HepG2 (cell line): ENCODE data around the gene IYD. TPM values are rescaled to one million over a fixed set of nuclear protein-coding genes. Genes with fewer than 3 reads are reported as not detected.

Experiments used
- ATAC-seq: fragments of 200-7000 bp; cut with Tn5 transposase; 3 replicates; pipeline ENCODE4 v1.9.1; 2020; ENCODE audit warnings: mild to moderate bottlenecking, moderate library complexity
- BruUV-seq: library from RNA; stranded (reverse); fragments of 400-500 nt; replicated peaks from 2 replicates; lab custom pipeline; 2021; lab: Mats Ljungman, UMichigan
- CTCF ChIA-PET: fragments of 300-600 bp; formaldehyde crosslinking; extraction: SDS; loops from one replicate; lab custom pipeline; 2021; ENCODE audit warnings: low total read pairs, inconsistent platforms, low intra/inter-chr PET ratio; lab: Yijun Ruan, JAX
- POLR2A ChIA-PET: fragments of 350-600 bp; sonication (Branson Sonifier 250); formaldehyde crosslinking; loops from one replicate; lab custom pipeline; 2020; ENCODE audit warnings: antibody characterized with exemption, inconsistent platforms; lab: Yijun Ruan, JAX
- DNase-seq: peaks from one replicate; pipeline ENCODE4 v3.0.0-alpha.2; 2015; ENCODE audit warnings: low spot score
- FAIRE-seq: peaks from 3 replicates; lab custom pipeline; 2011; peaks lifted over from hg19 to GRCh38; lab: Jason Lieb, UNC
- H2AFZ ChIP-seq: one replicate; pipeline ENCODE4 v1.6.1; 2011; ENCODE audit warnings: low read length, inconsistent platforms
- H3K27ac ChIP-seq: fragments of 300-600 bp; 3 replicates; pipeline ENCODE4 v1.8.0; 2011; ENCODE audit warnings: mixed run types, mild to moderate bottlenecking, mixed read lengths, low read length, inconsistent platforms; ENCODE audit not compliant: insufficient read depth; ENCODE audit errors: extremely low read length
- H3K27me3 ChIP-seq, 2 experiments: fragments of 200-600 bp in 1 of 2; 2 replicates in 1 of 2; 3 replicates in 1 of 2; pipeline versions ENCODE4 v1.6.0 to v1.8.0; 2011; ENCODE audit warnings: low read length in 2 of 2, mild to moderate bottlenecking in 2 of 2, moderate library complexity in 2 of 2, inconsistent platforms in 1 of 2; ENCODE audit not compliant: insufficient read depth in 2 of 2, control insufficient read depth in 1 of 2
- H3K36me3 ChIP-seq, 2 experiments: fragments of 200-600 bp in 1 of 2; replicated peaks in 1 of 2; 2 replicates in 1 of 2; 3 replicates in 1 of 2; pipeline versions ENCODE4 v1.5.1 to v1.8.0; 2011; ENCODE audit warnings: low read length in 2 of 2, inconsistent platforms in 1 of 2; ENCODE audit not compliant: insufficient read depth in 2 of 2, control insufficient read depth in 1 of 2
- H3K4me1 ChIP-seq: 2 replicates; pipeline ENCODE4 v1.5.1; 2012; ENCODE audit warnings: low read length, inconsistent platforms; ENCODE audit not compliant: insufficient read depth
- H3K4me2 ChIP-seq: 2 replicates; pipeline ENCODE4 v1.6.0; 2011; ENCODE audit warnings: low read depth, low read length, inconsistent platforms
- H3K4me3 ChIP-seq, 3 experiments: fragments of 200-600 bp in 1 of 3; sonication (generic), shearing (Covaris generic) in 1 of 3; replicated peaks in 1 of 3; 2 replicates each; pipeline ENCODE4 v1.5.1; 2011 to 2016; ENCODE audit warnings: low read length in 3 of 3, inconsistent platforms in 2 of 3, low read depth in 2 of 3, mild to moderate bottlenecking in 2 of 3, control low read depth in 1 of 3, mixed read lengths in 1 of 3; ENCODE audit not compliant: insufficient read depth in 1 of 3
- H3K79me2 ChIP-seq: one replicate; pipeline ENCODE4 v1.6.1; 2011; ENCODE audit warnings: low read length, inconsistent platforms; ENCODE audit not compliant: insufficient read depth
- H3K9ac ChIP-seq: 2 replicates; pipeline ENCODE4 v1.6.0; 2011; ENCODE audit warnings: mild to moderate bottlenecking, low read depth, low read length, inconsistent platforms; ENCODE audit not compliant: insufficient read depth
- H3K9me3 ChIP-seq: 2 replicates; pipeline ENCODE4 v1.5.1; 2012; ENCODE audit warnings: mild to moderate bottlenecking, low read length
- H4K20me1 ChIP-seq: 2 replicates; pipeline ENCODE4 v1.6.0; 2011; ENCODE audit warnings: inconsistent platforms, mild to moderate bottlenecking, low read length, moderate library complexity; ENCODE audit not compliant: insufficient read depth
- BORCS8-MEF2B ChIP-seq: sonication (generic); formaldehyde crosslinking; IDR thresholded peaks from 2 replicates; pipeline ENCODE4 v1.8.0; 2022; ENCODE audit warnings: mild to moderate bottlenecking, missing genetic modification reagents
- CREM ChIP-seq, 2 experiments: sonication (generic) in 1 of 2; formaldehyde crosslinking in 1 of 2; IDR thresholded peaks; 2 replicates each; pipeline versions ENCODE4 v1.4.0 to v1.6.1; 2016 to 2020; ENCODE audit warnings: antibody characterized with exemption in 1 of 2, mild to moderate bottlenecking in 1 of 2, missing genetic modification reagents in 1 of 2
- GMEB2 ChIP-seq: IDR thresholded peaks from 2 replicates; pipeline ENCODE4 v1.6.1; 2016; ENCODE audit warnings: missing biosample characterization, missing genetic modification reagents, low read depth
- KDM5A ChIP-seq: fragments of 200-600 bp; sonication (generic); IDR thresholded peaks from 2 replicates; pipeline ENCODE4 v1.7.0; 2018; ENCODE audit warnings: antibody characterized with exemption, mild to moderate bottlenecking, low read length, borderline replicate concordance
- POGZ ChIP-seq: sonication (generic); formaldehyde crosslinking; IDR thresholded peaks from 2 replicates; pipeline ENCODE4 v1.4.0; 2020; ENCODE audit warnings: mild to moderate bottlenecking, missing genetic modification reagents
- SKI ChIP-seq: fragments of 450-650 bp; IDR thresholded peaks from one replicate; pipeline ENCODE4 v1.6.1; 2018; ENCODE audit warnings: mild to moderate bottlenecking; ENCODE audit not compliant: partially characterized antibody
- SP1 ChIP-seq, 2 experiments: fragments of 450-650 bp in 1 of 2; sonication (generic) in 1 of 2; formaldehyde crosslinking in 1 of 2; IDR thresholded peaks; 2 replicates each; pipeline versions ENCODE4 v1.4.0 to v1.6.1; 2016 to 2020; ENCODE audit warnings: missing genetic modification reagents in 1 of 2
- STAG1 ChIP-seq: sonication (generic); formaldehyde crosslinking; IDR thresholded peaks from 2 replicates; pipeline ENCODE4 v1.4.0; 2020; ENCODE audit warnings: missing genetic modification reagents
- U2AF2 ChIP-seq: fragments of 200-400 bp; formaldehyde crosslinking; IDR thresholded peaks from 2 replicates; pipeline ENCODE4 v1.6.1; 2017; ENCODE audit warnings: low read depth, mild to moderate bottlenecking, low read length
- ZNF841 ChIP-seq: sonication (generic); formaldehyde crosslinking; IDR thresholded peaks from 2 replicates; pipeline ENCODE4 v1.8.1; 2023; ENCODE audit warnings: missing genetic modification reagents, borderline replicate concordance
- WGBS: methylation state at CpG from one replicate; pipeline ENCODE4 v1.1.6; 2017; ENCODE audit warnings: low lambda C conversion rate; 5-methylcytosine and 5-hydroxymethylcytosine counted together
- in situ Hi-C: cut with HindIII; loops from 2 replicates; pipeline ENCODE4 v1.10.0; 2017; ENCODE audit warnings: low pct_unique_long_range_greater_than_20kb; ENCODE audit not compliant: extremely low pct_ligation_motif_present
- intact Hi-C: fragments of 100-400 bp; cut with micrococcal nuclease; formaldehyde crosslinking; loops from one replicate; pipeline ENCODE4 v1.10.0; 2022; ENCODE audit not compliant: unreplicated experiment
- polyA plus RNA-seq, 8 experiments: library from polyadenylated mRNA; depleted of rRNA in 3 of 8; stranded (reverse) in 7 of 8; unstranded in 1 of 8; fragments of >200 nt; fragmentation: Illumina TruSeq in 4 of 8; extraction: Trizol in 4 of 8; gene quantifications; 2 replicates each; pipeline versions ENCODE4 v1.2.1 to v1.2.3, GENCODE V29; 2011 to 2016; ENCODE audit warnings: low read depth in 4 of 8, missing spikeins in 1 of 8, mixed read lengths in 1 of 8; ENCODE audit not compliant: insufficient read depth in 1 of 8
- total RNA-seq, 5 experiments: library from RNA; depleted of rRNA; stranded (reverse); fragments of >200 nt; fragmentation: Illumina TruSeq; extraction: Trizol; gene quantifications; 2 replicates each; pipeline ENCODE4 v1.2.3, GENCODE V29; 2016; ENCODE audit warnings: low read depth in 1 of 5

Gene IYD
- total and polyA plus RNA-seq, 2 of the 13 experiments (the other 11 are each of a cell fraction or from before 2014, with no cell fraction given), result 0.01 to 0.46 TPM

GRCh38 chr6:150363733-150364132 is 5.1 kb upstream of the IYD start:
- WGBS, result 0% methylated on average over 2 of the region's 2 CpGs
- Histone ChIP-seq H3K79me2 (no peaks in the 10 kb centered on the region), H3K27ac (no peak overlapping the region), H3K4me3 (no peak overlapping the region), H2AFZ (no peak overlapping the region), H3K36me3 (no peaks in the 10 kb centered on the region), H3K27me3 (no peaks in the 10 kb centered on the region), H4K20me1 (no peaks in the 10 kb centered on the region), H3K4me1 (peaks cover 7% of the 10 kb centered on the region), H3K9ac (no peak overlapping the region), H3K4me2 (no peak overlapping the region), H3K9me3 (no peaks in the 10 kb centered on the region)
- CTCF ChIA-PET, result no interaction called here
- no peak for FAIRE-seq
- DNase-seq, result no peak
- POLR2A ChIA-PET, result no interaction called here
- TF ChIP-seq STAG1 (CRISPR knock-in tag) (no peak), GMEB2 (CRISPR knock-in tag) (no peak), SKI (no peak), POGZ (CRISPR knock-in tag) (no peak), ZNF841 (no peak), KDM5A (no peak), CREM (IDR thresholded peaks at IDR 0.05) (no peak), CREM (CRISPR knock-in tag; IDR thresholded peaks at IDR 0.05) (no peak), BORCS8-MEF2B (CRISPR knock-in tag) (no peak), U2AF2 (no peak), SP1 (IDR thresholded peaks at IDR 0.05) (no peak), SP1 (CRISPR knock-in tag; IDR thresholded peaks at IDR 0.05) (no peak)
- in situ Hi-C loops (no loop called here), intact Hi-C loops (no loop called here)
- no peak for ATAC-seq
- no TSS peak for BruUV-seq
